ENCODE data around the gene ZMYND15. TPM values are rescaled to one million over a fixed set of nuclear protein-coding genes. Genes with fewer than 3 reads are reported as not detected.

The ZMYND15 gene
- total RNA-seq, 1 donor from 2014 or later: 0.22 TPM

DNA sequence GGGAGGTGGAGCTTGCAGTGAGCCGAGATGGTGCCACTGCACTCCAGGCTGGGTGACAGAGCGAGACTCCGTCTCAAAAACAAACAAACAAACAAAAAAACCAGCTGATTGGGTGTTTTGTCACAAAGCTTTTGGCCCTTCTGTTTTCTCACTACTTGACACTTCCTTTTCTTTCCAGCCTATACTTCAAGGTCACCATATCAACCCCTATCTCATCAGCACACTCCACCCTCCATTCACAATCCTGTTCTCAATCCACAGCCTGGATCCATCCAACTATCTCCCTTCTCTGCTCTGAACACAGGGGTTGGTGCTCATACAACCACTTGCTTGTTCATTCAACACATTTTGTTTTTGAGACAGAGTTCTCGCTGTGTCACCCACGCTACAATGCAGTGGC lies 15.0 kb upstream of the ZMYND15 start:
- DNase-seq (ENCODE audit: low spot score, unreplicated experiment): no peak
- Mint-ChIP-seq H3K4me1 (ENCODE audit: low read depth) (peaks cover 13% of the 10 kb centered on the region), H3K27ac (no peak overlapping the region), H3K4me3 (ENCODE audit: low read depth) (no peak overlapping the region), H3K9me3 (ENCODE audit: low read depth) (no peaks in the 10 kb centered on the region), H3K36me3 (ENCODE audit: insufficient read depth) (no peaks in the 10 kb centered on the region), H3K27me3 (peaks cover 3% of the 10 kb centered on the region)
- TF ChIP-seq, protein P1, sequence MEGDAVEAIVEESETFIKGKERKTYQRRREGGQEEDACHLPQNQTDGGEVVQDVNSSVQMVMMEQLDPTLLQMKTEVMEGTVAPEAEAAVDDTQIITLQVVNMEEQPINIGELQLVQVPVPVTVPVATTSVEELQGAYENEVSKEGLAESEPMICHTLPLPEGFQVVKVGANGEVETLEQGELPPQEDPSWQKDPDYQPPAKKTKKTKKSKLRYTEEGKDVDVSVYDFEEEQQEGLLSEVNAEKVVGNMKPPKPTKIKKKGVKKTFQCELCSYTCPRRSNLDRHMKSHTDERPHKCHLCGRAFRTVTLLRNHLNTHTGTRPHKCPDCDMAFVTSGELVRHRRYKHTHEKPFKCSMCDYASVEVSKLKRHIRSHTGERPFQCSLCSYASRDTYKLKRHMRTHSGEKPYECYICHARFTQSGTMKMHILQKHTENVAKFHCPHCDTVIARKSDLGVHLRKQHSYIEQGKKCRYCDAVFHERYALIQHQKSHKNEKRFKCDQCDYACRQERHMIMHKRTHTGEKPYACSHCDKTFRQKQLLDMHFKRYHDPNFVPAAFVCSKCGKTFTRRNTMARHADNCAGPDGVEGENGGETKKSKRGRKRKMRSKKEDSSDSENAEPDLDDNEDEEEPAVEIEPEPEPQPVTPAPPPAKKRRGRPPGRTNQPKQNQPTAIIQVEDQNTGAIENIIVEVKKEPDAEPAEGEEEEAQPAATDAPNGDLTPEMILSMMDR (IDR thresholded peaks at IDR 0.05; ENCODE audit: unreplicated experiment): no peak

DNA sequence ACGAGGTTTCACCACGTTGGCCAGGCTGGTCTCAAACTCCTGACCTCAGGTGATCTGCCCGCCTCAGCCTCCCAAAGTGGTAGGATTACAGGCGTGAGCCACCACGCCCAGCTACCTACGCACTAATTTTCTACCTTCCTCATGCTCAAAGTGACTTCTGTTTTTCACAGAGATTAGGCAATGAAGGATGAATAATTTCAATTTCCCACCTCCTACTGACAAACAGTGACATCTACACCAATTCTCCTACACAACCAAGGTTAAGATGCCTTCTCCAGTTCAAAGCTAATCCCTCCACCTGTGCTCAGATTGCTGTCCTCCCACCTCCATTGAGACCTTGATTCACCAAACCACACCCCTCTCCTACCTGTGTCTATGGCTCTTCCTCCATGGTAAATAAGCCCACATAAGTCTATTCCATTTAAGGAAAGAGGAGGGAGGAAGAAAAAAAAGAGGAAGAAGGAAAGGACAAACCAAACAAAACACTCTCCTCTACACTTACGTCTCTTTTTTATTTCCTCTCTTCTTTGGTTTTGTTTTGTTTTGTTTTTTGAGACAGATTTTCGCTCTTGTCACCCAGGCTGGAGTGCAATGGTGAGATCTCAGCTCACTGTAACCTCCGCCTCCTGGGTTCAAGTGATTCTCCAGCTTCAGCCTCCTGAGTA lies 13.9 kb upstream of the ZMYND15 start:
- no peak for DNase-seq (ENCODE audit: low spot score, unreplicated experiment)
- Mint-ChIP-seq H3K27ac (no peak overlapping the region), H3K9me3 (ENCODE audit: low read depth) (no peaks in the 10 kb centered on the region), H3K36me3 (ENCODE audit: insufficient read depth) (no peaks in the 10 kb centered on the region), H3K27me3 (peaks cover 3% of the 10 kb centered on the region), H3K4me3 (ENCODE audit: low read depth) (no peak overlapping the region), H3K4me1 (ENCODE audit: low read depth) (peaks cover 15% of the 10 kb centered on the region)
- TF ChIP-seq, protein P1 (IDR thresholded peaks at IDR 0.05; ENCODE audit: unreplicated experiment): no peak

DNA sequence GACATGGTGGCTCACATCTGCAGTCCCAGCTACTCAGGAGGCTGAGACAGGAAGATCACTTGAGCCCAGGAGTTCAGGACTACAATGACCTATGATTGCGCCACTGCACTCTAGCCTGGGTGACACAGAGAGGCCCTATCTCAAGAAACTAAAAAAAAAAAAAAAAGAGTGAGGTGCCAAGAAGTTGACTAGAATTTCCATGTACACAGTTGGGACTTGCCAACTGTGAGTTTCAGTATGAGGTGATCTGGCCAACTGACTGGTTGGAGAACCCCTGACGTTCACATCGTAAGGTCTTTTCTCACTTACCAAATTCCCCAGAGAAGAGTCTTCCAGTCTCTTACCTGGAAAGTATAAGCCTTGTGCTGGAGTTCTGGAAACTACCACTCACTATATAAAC lies 11.5 kb upstream of the ZMYND15 start:
- H3K9me3 Mint-ChIP-seq (ENCODE audit: low read depth): no peaks in the 10 kb centered on the region
- no peak overlapping the region for H3K27ac Mint-ChIP-seq
- H3K27me3 Mint-ChIP-seq: peaks cover 3% of the 10 kb centered on the region

DNA sequence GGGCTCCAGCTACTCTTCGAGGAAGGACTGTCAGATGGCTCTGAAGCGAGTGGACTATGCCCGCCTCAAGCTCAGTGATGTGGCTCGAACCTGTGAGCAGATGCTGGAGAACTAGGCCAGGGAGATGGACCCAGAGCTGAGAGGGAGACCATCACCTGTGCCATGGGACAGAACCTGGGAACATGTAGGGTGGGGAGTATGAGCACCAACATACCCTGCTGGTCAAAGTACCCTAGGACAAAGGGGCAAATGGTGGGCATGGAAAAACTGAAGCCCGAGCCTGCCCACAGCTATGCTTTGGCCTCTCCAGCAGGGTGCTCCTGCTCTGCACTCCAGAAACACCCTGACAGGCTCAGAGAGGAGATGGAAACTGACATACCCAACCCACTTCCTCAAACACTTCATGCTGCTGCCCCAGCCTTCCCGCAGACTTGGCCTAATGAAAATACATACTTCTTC lies 6.5 kb upstream of the ZMYND15 start:
- Mint-ChIP-seq H3K27ac (no peak overlapping the region), H3K4me1 (ENCODE audit: low read depth) (peaks cover 4% of the 10 kb centered on the region), H3K4me3 (ENCODE audit: low read depth) (no peak overlapping the region), H3K36me3 (ENCODE audit: insufficient read depth) (no peaks in the 10 kb centered on the region), H3K27me3 (peaks cover 25% of the 10 kb centered on the region), H3K9me3 (ENCODE audit: low read depth) (no peaks in the 10 kb centered on the region)
- no peak for DNase-seq (ENCODE audit: low spot score, unreplicated experiment)
- TF ChIP-seq, protein P1 (IDR thresholded peaks at IDR 0.05; ENCODE audit: unreplicated experiment): peak; percentile 7

More for the DNA sequence above, 11.5 kb upstream of the ZMYND15 start:
- TF ChIP-seq, protein P1 (IDR thresholded peaks at IDR 0.05; ENCODE audit: unreplicated experiment): no peak
- peaks cover 4% of the 10 kb centered on the region for H3K4me1 Mint-ChIP-seq (ENCODE audit: low read depth)
- no peaks in the 10 kb centered on the region for H3K36me3 Mint-ChIP-seq (ENCODE audit: insufficient read depth)
- no peak overlapping the region for H3K4me3 Mint-ChIP-seq (ENCODE audit: low read depth)
- DNase-seq (ENCODE audit: low spot score, unreplicated experiment): no peak

DNA sequence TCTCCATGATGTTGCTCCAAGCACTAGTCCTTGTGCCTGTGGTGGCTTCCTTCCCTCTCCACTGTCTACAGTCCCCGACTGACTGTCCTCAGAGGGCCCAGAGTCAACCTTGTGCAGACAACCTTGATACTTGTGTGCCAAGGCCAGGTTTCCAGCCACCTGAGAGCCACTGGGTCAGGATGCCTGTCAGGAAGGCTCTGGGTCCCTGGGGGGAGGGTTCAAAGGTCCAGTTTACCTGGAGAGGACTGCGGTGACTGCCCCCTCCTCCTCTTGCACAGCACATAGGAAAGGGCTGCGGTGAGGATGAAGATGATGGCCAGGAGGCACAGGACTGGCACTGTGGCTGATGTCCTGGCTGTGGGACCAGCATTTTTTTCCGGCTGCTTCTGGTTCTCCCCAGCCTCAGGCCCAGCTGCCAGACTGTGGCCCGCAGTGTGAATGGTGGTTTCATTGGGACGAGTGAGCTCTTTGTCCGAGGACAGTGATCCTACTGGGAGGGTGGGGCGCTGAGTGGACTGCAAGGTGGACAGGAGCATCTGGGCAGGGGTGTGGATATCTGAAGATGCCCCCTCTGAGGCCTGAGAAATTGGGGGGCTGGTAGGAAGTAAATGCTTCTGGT lies 4.7 kb upstream of the ZMYND15 start:
- Mint-ChIP-seq H3K27me3 (peaks cover 38% of the 10 kb centered on the region), H3K36me3 (ENCODE audit: insufficient read depth) (no peaks in the 10 kb centered on the region), H3K4me3 (ENCODE audit: low read depth) (no peak overlapping the region), H3K4me1 (ENCODE audit: low read depth) (peaks cover 8% of the 10 kb centered on the region), H3K27ac (no peak overlapping the region), H3K9me3 (ENCODE audit: low read depth) (no peaks in the 10 kb centered on the region)
- no peak for DNase-seq (ENCODE audit: low spot score, unreplicated experiment)
- TF ChIP-seq, protein P1 (IDR thresholded peaks at IDR 0.05; ENCODE audit: unreplicated experiment): no peak

All from progenitor cell of endocrine pancreas (in vitro differentiated cells).